Measurements from ENCODE around the gene HCRTR1.

HCRTR1 gene

DNA sequence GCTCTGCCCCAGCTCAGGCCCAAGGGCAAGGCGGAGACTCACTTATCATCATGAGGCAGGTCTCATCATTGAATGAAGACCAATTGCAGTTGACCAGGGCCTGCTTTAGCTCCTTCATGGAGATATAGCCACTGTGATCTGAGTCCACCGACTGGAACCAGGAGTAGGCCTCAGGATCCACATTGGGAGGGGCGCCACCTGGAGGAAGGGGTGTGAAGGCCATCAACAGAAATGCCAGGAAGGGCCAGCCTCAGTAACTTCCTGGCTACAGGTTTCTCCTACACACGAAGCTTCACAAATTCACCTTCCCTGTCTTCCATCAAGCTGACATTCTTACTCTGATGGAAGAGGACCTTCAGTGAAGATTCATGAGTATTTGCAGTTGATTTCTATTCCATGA, 15.6 kb downstream of the HCRTR1 start:
- Histone ChIP-seq H3K27me3 (replicated peaks) (no peaks in the 10 kb centered on the region), H3K4me3 (ENCODE audit: low read depth, low read length) (no peak overlapping the region), H3K36me3 (replicated peaks) (peaks cover 39% of the 10 kb centered on the region), H3K27ac (no peak overlapping the region)
- in situ Hi-C loops (cut with HindIII; ENCODE audit: low pct_ligation_motif_present, low sequenced_read_pairs): no loop called here
- DNase-seq: peak; percentile 38
- TF ChIP-seq, protein P1, sequence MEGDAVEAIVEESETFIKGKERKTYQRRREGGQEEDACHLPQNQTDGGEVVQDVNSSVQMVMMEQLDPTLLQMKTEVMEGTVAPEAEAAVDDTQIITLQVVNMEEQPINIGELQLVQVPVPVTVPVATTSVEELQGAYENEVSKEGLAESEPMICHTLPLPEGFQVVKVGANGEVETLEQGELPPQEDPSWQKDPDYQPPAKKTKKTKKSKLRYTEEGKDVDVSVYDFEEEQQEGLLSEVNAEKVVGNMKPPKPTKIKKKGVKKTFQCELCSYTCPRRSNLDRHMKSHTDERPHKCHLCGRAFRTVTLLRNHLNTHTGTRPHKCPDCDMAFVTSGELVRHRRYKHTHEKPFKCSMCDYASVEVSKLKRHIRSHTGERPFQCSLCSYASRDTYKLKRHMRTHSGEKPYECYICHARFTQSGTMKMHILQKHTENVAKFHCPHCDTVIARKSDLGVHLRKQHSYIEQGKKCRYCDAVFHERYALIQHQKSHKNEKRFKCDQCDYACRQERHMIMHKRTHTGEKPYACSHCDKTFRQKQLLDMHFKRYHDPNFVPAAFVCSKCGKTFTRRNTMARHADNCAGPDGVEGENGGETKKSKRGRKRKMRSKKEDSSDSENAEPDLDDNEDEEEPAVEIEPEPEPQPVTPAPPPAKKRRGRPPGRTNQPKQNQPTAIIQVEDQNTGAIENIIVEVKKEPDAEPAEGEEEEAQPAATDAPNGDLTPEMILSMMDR (IDR thresholded peaks at IDR 0.05; ENCODE audit: low read depth, low read length, missing control alignments): peak; percentile 77

DNA sequence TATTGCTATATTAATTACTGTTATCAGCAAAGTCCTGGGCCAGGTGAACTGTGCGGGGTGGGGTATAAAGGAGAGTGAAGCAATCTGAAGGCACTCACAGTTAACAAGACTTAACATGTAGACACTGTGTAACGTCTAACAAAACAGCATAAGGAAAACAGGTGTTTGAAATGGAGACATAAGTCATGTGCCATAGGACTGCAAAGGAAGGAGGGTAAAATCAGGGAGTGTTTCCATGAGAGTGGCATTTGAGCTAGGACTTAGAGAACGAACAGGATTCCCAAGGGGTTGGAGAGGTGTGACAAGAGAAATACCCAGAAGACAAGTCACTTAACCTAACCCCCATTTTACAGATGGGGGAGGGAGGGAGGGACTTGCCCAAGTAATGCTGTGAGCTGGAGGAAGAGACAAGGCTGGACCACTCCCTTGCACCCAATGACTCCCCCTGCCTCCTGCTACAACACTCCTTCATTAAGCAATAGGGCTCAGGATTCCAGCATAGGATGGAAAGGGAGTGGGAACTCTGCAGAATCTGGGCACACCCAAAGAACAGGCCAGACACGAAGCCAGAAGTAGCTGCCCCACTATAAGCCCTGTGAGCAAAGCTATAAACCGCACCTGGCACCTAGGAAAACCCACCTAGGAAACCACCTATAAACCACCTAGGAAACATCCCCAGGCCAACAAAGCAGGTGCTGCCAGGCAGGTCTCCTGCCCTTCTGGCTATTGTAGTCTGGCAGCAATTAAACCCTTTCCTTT, 20.6 kb downstream of the HCRTR1 start:
- H3K36me3 ChIP-seq (replicated peaks): peaks cover 11% of the 10 kb centered on the region

DNA sequence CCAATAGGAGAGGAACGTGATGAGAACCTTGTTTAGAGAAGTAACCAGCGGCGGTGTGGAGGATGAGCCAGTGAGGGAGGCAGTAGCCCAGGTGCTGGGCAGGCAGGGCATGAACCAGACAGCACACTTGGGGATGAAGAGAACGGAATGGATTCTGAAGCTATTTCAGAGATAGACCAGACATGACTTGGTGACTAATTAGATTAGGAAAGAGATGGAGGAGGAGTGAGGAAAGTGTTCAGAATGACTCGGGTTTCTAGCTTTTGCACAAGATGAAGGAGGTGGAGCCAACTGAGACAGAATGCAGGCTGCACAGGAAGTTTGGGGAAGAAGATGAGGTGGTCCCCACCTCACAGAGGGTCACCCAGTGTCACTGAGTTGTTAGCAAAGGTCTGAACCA, 22.1 kb downstream of the HCRTR1 start:
- in situ Hi-C loops (cut with HindIII; ENCODE audit: low pct_ligation_motif_present, low sequenced_read_pairs): no loop called here
- Histone ChIP-seq H3K27me3 (replicated peaks) (no peaks in the 10 kb centered on the region), H3K36me3 (replicated peaks) (peaks cover 4% of the 10 kb centered on the region), H3K27ac (peak overlapping the region; percentile 40), H3K4me3 (ENCODE audit: low read depth, low read length) (no peak overlapping the region)
- DNase-seq: peak; percentile 47
- TF ChIP-seq, protein P1 (IDR thresholded peaks at IDR 0.05; ENCODE audit: low read depth, low read length, missing control alignments): no peak

More for the DNA sequence above, 20.6 kb downstream of the HCRTR1 start:
- DNase-seq: no peak
- Histone ChIP-seq H3K27ac (no peak overlapping the region), H3K27me3 (replicated peaks) (no peaks in the 10 kb centered on the region), H3K4me3 (ENCODE audit: low read depth, low read length) (no peak overlapping the region)
- TF ChIP-seq, protein P1 (IDR thresholded peaks at IDR 0.05; ENCODE audit: low read depth, low read length, missing control alignments): no peak
- in situ Hi-C loops (cut with HindIII; ENCODE audit: low pct_ligation_motif_present, low sequenced_read_pairs): no loop called here

DNA sequence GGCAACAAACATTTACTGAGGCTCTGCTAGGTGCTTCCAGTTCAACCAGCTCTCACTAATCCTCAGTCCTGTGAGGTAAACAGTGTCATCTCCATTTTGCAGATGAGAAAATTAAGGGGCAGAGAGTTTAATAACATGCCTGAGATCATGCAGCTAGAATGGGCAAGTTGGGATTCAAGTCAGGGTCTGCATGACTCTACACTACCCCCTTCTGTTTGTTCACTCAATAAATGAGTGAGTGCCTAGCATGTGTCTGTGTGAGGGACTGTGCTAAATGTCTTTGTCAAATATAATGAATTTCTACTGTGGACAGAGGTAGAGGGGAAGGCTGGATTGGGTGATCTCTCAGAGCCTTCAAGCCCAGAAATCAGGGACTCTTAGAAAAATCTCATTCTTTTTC, 22.7 kb downstream of the HCRTR1 start:
- H3K4me3 ChIP-seq (ENCODE audit: low read depth, low read length): no peak overlapping the region
- TF ChIP-seq, protein P1 (IDR thresholded peaks at IDR 0.05; ENCODE audit: low read depth, low read length, missing control alignments): no peak
- in situ Hi-C loops (cut with HindIII; ENCODE audit: low pct_ligation_motif_present, low sequenced_read_pairs): no loop called here
- H3K27ac ChIP-seq: no peak overlapping the region
- no peaks in the 10 kb centered on the region for H3K27me3 ChIP-seq (replicated peaks)
- no peak for DNase-seq
- no peaks in the 10 kb centered on the region for H3K36me3 ChIP-seq (replicated peaks)

DNA sequence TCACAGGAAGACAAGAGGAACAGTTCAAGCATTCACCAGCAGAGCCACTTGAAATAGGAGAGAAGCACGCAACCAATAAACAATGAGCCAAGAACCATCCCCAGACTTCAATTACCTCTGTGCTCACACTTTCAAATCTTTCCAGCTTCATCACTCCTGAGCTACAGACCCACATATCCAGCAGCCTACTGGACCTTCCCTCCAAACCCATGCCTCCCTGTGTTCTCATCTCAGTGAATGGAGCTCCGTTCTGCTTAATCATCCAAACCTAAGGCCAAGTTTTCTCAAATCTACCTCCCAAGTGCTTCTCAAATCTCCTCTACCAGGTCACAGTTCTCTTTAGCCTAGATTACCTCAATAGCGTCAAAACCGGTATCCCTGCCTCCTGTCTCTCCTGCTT, 23.5 kb downstream of the HCRTR1 start:
- Histone ChIP-seq H3K27ac (no peak overlapping the region), H3K27me3 (replicated peaks) (no peaks in the 10 kb centered on the region), H3K36me3 (replicated peaks) (no peaks in the 10 kb centered on the region), H3K4me3 (ENCODE audit: low read depth, low read length) (no peak overlapping the region)
- TF ChIP-seq, protein P1 (IDR thresholded peaks at IDR 0.05; ENCODE audit: low read depth, low read length, missing control alignments): no peak
- in situ Hi-C loops (cut with HindIII; ENCODE audit: low pct_ligation_motif_present, low sequenced_read_pairs): no loop called here
- DNase-seq: no peak

DNA sequence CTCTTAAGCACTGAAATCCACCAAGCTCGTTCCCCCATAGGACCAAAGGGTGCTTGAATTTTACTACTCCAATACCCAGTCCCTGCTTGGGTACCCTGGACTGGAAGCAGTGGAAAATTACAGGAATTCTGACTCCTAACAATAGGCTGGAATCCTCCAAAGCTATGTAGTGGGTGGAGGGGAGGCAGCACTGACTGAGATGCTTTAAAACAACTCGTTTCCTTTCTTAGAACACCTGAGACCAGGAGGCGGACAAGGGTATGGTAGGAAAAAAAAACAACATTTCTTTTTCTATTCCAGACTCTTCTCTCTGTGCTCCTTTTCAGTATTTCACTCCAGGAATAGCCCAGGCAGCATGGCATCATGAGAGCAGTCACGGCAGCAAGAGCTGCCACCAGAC, 24.9 kb downstream of the HCRTR1 start:
- Histone ChIP-seq H3K36me3 (replicated peaks) (no peaks in the 10 kb centered on the region), H3K4me3 (ENCODE audit: low read depth, low read length) (no peak overlapping the region), H3K27me3 (replicated peaks) (no peaks in the 10 kb centered on the region), H3K27ac (no peak overlapping the region)
- in situ Hi-C loops (cut with HindIII; ENCODE audit: low pct_ligation_motif_present, low sequenced_read_pairs): no loop called here
- no peak for DNase-seq
- TF ChIP-seq, protein P1 (IDR thresholded peaks at IDR 0.05; ENCODE audit: low read depth, low read length, missing control alignments): no peak

Data from brain microvascular endothelial cell (primary cell).